KMS-11 (cell line): Measurements from ENCODE around the gene SH3BP4.

ENCODE experiments used
- H2AFZ ChIP-seq: fragments of 200-600 bp; sonication (generic); 2 replicates; pipeline ENCODE4 v1.6.1; 2016; ENCODE audit warnings: antibody characterized with exemption, mixed run types, low read depth
- H3K27ac ChIP-seq: fragments of 200-600 bp; sonication (generic); 2 replicates; pipeline ENCODE4 v1.6.1; 2016; ENCODE audit warnings: mild to moderate bottlenecking, mixed run types
- H3K27me3 ChIP-seq: fragments of 200-600 bp; sonication (generic); 2 replicates; pipeline ENCODE4 v1.6.1; 2017; ENCODE audit warnings: mild to moderate bottlenecking, low read depth, mixed run types, moderate library complexity; ENCODE audit not compliant: insufficient read depth
- H3K36me3 ChIP-seq: fragments of 200-600 bp; sonication (generic); 2 replicates; pipeline ENCODE4 v1.6.1; 2017; ENCODE audit warnings: mild to moderate bottlenecking, mixed run types; ENCODE audit not compliant: insufficient read depth
- H3K4me1 ChIP-seq: fragments of 200-600 bp; sonication (generic); 2 replicates; pipeline ENCODE4 v1.6.1; 2016; ENCODE audit warnings: mild to moderate bottlenecking, low read depth, mixed run types; ENCODE audit not compliant: poor library complexity, severe bottlenecking
- H3K4me2 ChIP-seq: fragments of 200-600 bp; sonication (generic); 2 replicates; pipeline ENCODE4 v1.7.0; 2016; ENCODE audit warnings: mild to moderate bottlenecking, mixed run types
- H3K4me3 ChIP-seq: fragments of 200-600 bp; sonication (generic); IDR thresholded peaks from 2 replicates; pipeline ENCODE4 v1.6.1; 2017; ENCODE audit warnings: low read depth, low read length, mixed read lengths; ENCODE audit not compliant: insufficient read depth
- H3K79me2 ChIP-seq: fragments of 200-600 bp; sonication (generic); 2 replicates; pipeline ENCODE4 v1.6.1; 2016; ENCODE audit warnings: low read depth, mixed run types; ENCODE audit not compliant: insufficient read depth
- H3K9ac ChIP-seq: fragments of 200-600 bp; sonication (generic); 2 replicates; pipeline ENCODE4 v1.6.1; 2016; ENCODE audit warnings: mild to moderate bottlenecking, mixed run types
- H4K20me1 ChIP-seq: fragments of 200-600 bp; sonication (generic); 2 replicates; pipeline ENCODE4 v1.6.1; 2016; ENCODE audit warnings: mild to moderate bottlenecking, mixed run types; ENCODE audit not compliant: insufficient read depth
- TF ChIP-seq, protein P1 (sequence below): fragments of 200-600 bp; sonication (generic); conservative IDR thresholded peaks from 2 replicates; pipeline ENCODE4 v1.6.1; 2017; ENCODE audit warnings: low read depth, mild to moderate bottlenecking, antibody characterized with exemption, low read length, moderate library complexity, mixed read lengths

The SH3BP4 gene

DNA sequence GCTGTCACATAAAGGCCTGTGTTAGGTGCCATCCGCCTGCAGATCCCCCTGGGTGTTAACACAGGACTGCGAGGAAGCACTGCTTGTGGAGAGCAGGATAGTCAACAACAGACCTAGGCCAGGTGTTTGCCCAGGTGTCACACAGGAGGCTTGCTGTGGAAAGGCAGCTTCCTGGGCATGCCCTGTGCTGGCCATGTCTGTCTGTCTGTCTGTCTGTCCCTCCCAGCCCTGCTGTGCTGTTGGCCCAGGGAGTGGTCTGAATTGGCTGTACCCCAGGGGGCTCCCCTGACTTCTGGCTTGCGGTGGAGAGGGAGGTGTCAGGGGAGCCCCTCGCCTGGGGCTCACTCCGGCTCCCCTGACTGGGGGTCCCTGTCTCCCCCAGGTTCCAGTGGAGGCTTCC is 53.2 kb downstream of the SH3BP4 start:
- Histone ChIP-seq H3K36me3 (no peaks in the 10 kb centered on the region), H3K4me2 (no peak overlapping the region), H3K4me1 (no peaks in the 10 kb centered on the region), H3K79me2 (no peaks in the 10 kb centered on the region), H2AFZ (no peak overlapping the region), H4K20me1 (no peaks in the 10 kb centered on the region), H3K27ac (no peak overlapping the region), H3K9ac (no peak overlapping the region), H3K4me3 (no peak overlapping the region), H3K27me3 (no peaks in the 10 kb centered on the region)
- TF ChIP-seq, protein P1, sequence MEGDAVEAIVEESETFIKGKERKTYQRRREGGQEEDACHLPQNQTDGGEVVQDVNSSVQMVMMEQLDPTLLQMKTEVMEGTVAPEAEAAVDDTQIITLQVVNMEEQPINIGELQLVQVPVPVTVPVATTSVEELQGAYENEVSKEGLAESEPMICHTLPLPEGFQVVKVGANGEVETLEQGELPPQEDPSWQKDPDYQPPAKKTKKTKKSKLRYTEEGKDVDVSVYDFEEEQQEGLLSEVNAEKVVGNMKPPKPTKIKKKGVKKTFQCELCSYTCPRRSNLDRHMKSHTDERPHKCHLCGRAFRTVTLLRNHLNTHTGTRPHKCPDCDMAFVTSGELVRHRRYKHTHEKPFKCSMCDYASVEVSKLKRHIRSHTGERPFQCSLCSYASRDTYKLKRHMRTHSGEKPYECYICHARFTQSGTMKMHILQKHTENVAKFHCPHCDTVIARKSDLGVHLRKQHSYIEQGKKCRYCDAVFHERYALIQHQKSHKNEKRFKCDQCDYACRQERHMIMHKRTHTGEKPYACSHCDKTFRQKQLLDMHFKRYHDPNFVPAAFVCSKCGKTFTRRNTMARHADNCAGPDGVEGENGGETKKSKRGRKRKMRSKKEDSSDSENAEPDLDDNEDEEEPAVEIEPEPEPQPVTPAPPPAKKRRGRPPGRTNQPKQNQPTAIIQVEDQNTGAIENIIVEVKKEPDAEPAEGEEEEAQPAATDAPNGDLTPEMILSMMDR = no peak

- Histone ChIP-seq H3K36me3 (no peaks in the 10 kb centered on the region), H3K4me3 (no peak overlapping the region), H3K4me1 (no peaks in the 10 kb centered on the region), H3K27me3 (no peaks in the 10 kb centered on the region), H3K4me2 (no peak overlapping the region), H3K9ac (no peak overlapping the region), H3K79me2 (no peaks in the 10 kb centered on the region), H3K27ac (no peak overlapping the region), H2AFZ (no peak overlapping the region), H4K20me1 (no peaks in the 10 kb centered on the region)
- TF ChIP-seq, protein P1 = no peak
Measured at GRCh38 chr2:235005603-235006259, 53.9 kb downstream of the SH3BP4 start.

DNA sequence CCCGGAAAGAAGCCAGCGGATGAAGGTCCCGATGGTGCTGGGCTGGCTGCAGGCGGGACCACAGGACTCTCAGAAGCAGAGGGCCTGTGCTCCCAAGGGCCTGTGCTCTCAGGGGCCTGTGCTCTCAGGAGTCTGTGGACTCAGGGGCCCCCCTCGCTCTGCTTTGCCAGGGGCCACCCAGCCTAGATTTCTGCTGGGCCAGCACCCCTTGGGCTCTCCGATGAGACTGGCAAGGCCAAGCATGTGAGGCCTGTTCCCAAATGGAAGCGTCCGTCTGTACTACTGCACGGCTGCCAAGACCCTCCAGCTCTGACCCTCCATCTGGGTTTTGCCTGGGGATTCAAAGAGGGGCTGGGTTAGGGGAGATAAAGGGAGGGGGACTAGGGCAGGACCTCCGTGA is 54.6 kb downstream of the SH3BP4 start:
- no peaks in the 10 kb centered on the region for H3K27me3 ChIP-seq
- TF ChIP-seq, protein P1 = no peak
- no peaks in the 10 kb centered on the region for H3K4me1 ChIP-seq
- H4K20me1 ChIP-seq = no peaks in the 10 kb centered on the region
- no peaks in the 10 kb centered on the region for H3K36me3 ChIP-seq
- H3K27ac ChIP-seq = no peak overlapping the region
- no peak overlapping the region for H3K4me2 ChIP-seq
- H3K9ac ChIP-seq = no peak overlapping the region
- no peak overlapping the region for H2AFZ ChIP-seq
- no peak overlapping the region for H3K4me3 ChIP-seq
- no peaks in the 10 kb centered on the region for H3K79me2 ChIP-seq

GRCh38 chr2:235006986-235007385 is 55.2 kb downstream of the SH3BP4 start:
- TF ChIP-seq, protein P1 = no peak
- H3K27me3 ChIP-seq = no peaks in the 10 kb centered on the region
- H3K36me3 ChIP-seq = no peaks in the 10 kb centered on the region
- H3K4me2 ChIP-seq = no peak overlapping the region
- no peak overlapping the region for H3K27ac ChIP-seq
- no peak overlapping the region for H2AFZ ChIP-seq
- H3K4me1 ChIP-seq = no peaks in the 10 kb centered on the region
- no peak overlapping the region for H3K4me3 ChIP-seq
- H3K9ac ChIP-seq = no peak overlapping the region
- no peaks in the 10 kb centered on the region for H3K79me2 ChIP-seq
- H4K20me1 ChIP-seq = no peaks in the 10 kb centered on the region
